ENCODE data around the gene CDADC1. TPM values are rescaled to one million over a fixed set of nuclear protein-coding genes. Genes with fewer than 3 reads are reported as not detected.

The CDADC1 gene
- total RNA-seq, 2 experiments from 2014 or later, result 9.6 to 10.5 TPM

- CTCF ChIA-PET, result interaction anchor here (0.7 to 1.5 kb wide), 7 partner anchors 18 to 331 kb away, joined by 3 to 6 read pairs (median 4); no protein-coding TSS in a partner anchor
- Mint-ChIP-seq H3K4me1 (peaks cover 17% of the 10 kb centered on the region), H3K27me3 (no peaks in the 10 kb centered on the region), H3K27ac (peak overlapping the region; percentile 86), H3K4me3 (peak overlapping the region; percentile 43), H3K36me3 (ENCODE audit: low read depth) (no peaks in the 10 kb centered on the region), H3K9me3 (no peaks in the 10 kb centered on the region)
- peak; percentile 82 for DNase-seq
- POLR2A ChIA-PET, result no interaction called here
Measured at GRCh38 chr13:49300739-49301589, 53.2 kb downstream of the CDADC1 start.

- H3K27ac Mint-ChIP-seq, result peak overlapping the region; percentile 26
- H3K4me1 Mint-ChIP-seq, result peaks cover 17% of the 10 kb centered on the region
- H3K36me3 Mint-ChIP-seq (ENCODE audit: low read depth), result no peaks in the 10 kb centered on the region
- POLR2A ChIA-PET, result no interaction called here
- CTCF ChIA-PET, result interaction anchor here (0.8 kb wide), 1 partner anchor 11 kb away, joined by 5 read pairs; no protein-coding TSS in a partner anchor
- H3K4me3 Mint-ChIP-seq, result no peak overlapping the region
- H3K27me3 Mint-ChIP-seq, result no peaks in the 10 kb centered on the region
- H3K9me3 Mint-ChIP-seq, result no peaks in the 10 kb centered on the region
- DNase-seq, result no peak
Measured at GRCh38 chr13:49302222-49302621, 54.5 kb downstream of the CDADC1 start.

GRCh38 chr13:49302817-49303216 lies 55.1 kb downstream of the CDADC1 start:
- H3K9me3 Mint-ChIP-seq, result no peaks in the 10 kb centered on the region
- no peaks in the 10 kb centered on the region for H3K27me3 Mint-ChIP-seq
- H3K4me1 Mint-ChIP-seq, result peaks cover 17% of the 10 kb centered on the region
- no peak overlapping the region for H3K4me3 Mint-ChIP-seq
- H3K36me3 Mint-ChIP-seq (ENCODE audit: low read depth), result no peaks in the 10 kb centered on the region
- no peak for DNase-seq
- peak overlapping the region; percentile 50 for H3K27ac Mint-ChIP-seq
- ChIA-PET CTCF (interaction anchor here (0.8 kb wide), 1 partner anchor 10 kb away, joined by 5 read pairs; no protein-coding TSS in a partner anchor), POLR2A (no interaction called here)

- H3K36me3 Mint-ChIP-seq (ENCODE audit: low read depth), result no peaks in the 10 kb centered on the region
- no peaks in the 10 kb centered on the region for H3K9me3 Mint-ChIP-seq
- no peaks in the 10 kb centered on the region for H3K27me3 Mint-ChIP-seq
- H3K27ac Mint-ChIP-seq, result no peak overlapping the region
- ChIA-PET CTCF (no interaction called here), POLR2A (no interaction called here)
- peaks cover 14% of the 10 kb centered on the region for H3K4me1 Mint-ChIP-seq
- no peak for DNase-seq
- no peak overlapping the region for H3K4me3 Mint-ChIP-seq
Measured at GRCh38 chr13:49303533-49304252, 56.0 kb downstream of the CDADC1 start.

GRCh38 chr13:49304356-49304755 lies 56.6 kb downstream of the CDADC1 start:
- peaks cover 14% of the 10 kb centered on the region for H3K4me1 Mint-ChIP-seq
- no peaks in the 10 kb centered on the region for H3K36me3 Mint-ChIP-seq (ENCODE audit: low read depth)
- H3K4me3 Mint-ChIP-seq, result no peak overlapping the region
- H3K9me3 Mint-ChIP-seq, result no peaks in the 10 kb centered on the region
- H3K27ac Mint-ChIP-seq, result no peak overlapping the region
- DNase-seq, result no peak
- ChIA-PET POLR2A (no interaction called here), CTCF (interaction anchor here (1.3 kb wide), 1 partner anchor 8 kb away, joined by 3 read pairs; no protein-coding TSS in a partner anchor)
- no peaks in the 10 kb centered on the region for H3K27me3 Mint-ChIP-seq

GRCh38 chr13:49304763-49305700 lies 57.3 kb downstream of the CDADC1 start:
- Mint-ChIP-seq H3K4me3 (no peak overlapping the region), H3K27me3 (no peaks in the 10 kb centered on the region), H3K4me1 (peaks cover 14% of the 10 kb centered on the region), H3K27ac (no peak overlapping the region), H3K9me3 (no peaks in the 10 kb centered on the region), H3K36me3 (ENCODE audit: low read depth) (no peaks in the 10 kb centered on the region)
- ChIA-PET CTCF (interaction anchor here (1.3 to 1.4 kb wide), 2 partner anchors 9 to 44 kb away, joined by 3 to 5 read pairs; no protein-coding TSS in a partner anchor), POLR2A (no interaction called here)
- no peak for DNase-seq

- Mint-ChIP-seq H3K4me1 (peaks cover 14% of the 10 kb centered on the region), H3K36me3 (ENCODE audit: low read depth) (no peaks in the 10 kb centered on the region), H3K9me3 (no peaks in the 10 kb centered on the region), H3K4me3 (no peak overlapping the region), H3K27ac (no peak overlapping the region), H3K27me3 (no peaks in the 10 kb centered on the region)
- ChIA-PET CTCF (interaction anchor here (1.3 to 2.3 kb wide), 3 partner anchors 9 to 43 kb away, joined by 3 to 7 read pairs (median 5); no protein-coding TSS in a partner anchor), POLR2A (interaction anchor here (0.6 kb wide), 1 partner anchor 63 kb away, joined by 3 read pairs; no protein-coding TSS in a partner anchor)
- DNase-seq, result no peak
Measured at GRCh38 chr13:49305792-49306425, 58.2 kb downstream of the CDADC1 start.

GRCh38 chr13:49307365-49307764 lies 59.6 kb downstream of the CDADC1 start:
- Mint-ChIP-seq H3K36me3 (ENCODE audit: low read depth) (no peaks in the 10 kb centered on the region), H3K4me1 (peaks cover 2% of the 10 kb centered on the region), H3K4me3 (no peak overlapping the region), H3K27me3 (no peaks in the 10 kb centered on the region), H3K9me3 (no peaks in the 10 kb centered on the region), H3K27ac (no peak overlapping the region)
- no peak for DNase-seq
- ChIA-PET CTCF (interaction anchor here (1.4 to 2.3 kb wide), 2 partner anchors 12 to 306 kb away, joined by 3 to 7 read pairs; no protein-coding TSS in a partner anchor), POLR2A (no interaction called here)

GRCh38 chr13:49308097-49308875 lies 60.6 kb downstream of the CDADC1 start:
- POLR2A ChIA-PET, result interaction anchor here (0.7 kb wide), 1 partner anchor 248 kb away, joined by 3 read pairs; no protein-coding TSS in a partner anchor
- no peaks in the 10 kb centered on the region for H3K27me3 Mint-ChIP-seq
- H3K9me3 Mint-ChIP-seq, result no peaks in the 10 kb centered on the region
- CTCF ChIA-PET, result interaction anchor here (1.4 to 2.3 kb wide), 2 partner anchors 13 to 305 kb away, joined by 3 to 7 read pairs; no protein-coding TSS in a partner anchor
- no peaks in the 10 kb centered on the region for H3K36me3 Mint-ChIP-seq (ENCODE audit: low read depth)
- H3K4me3 Mint-ChIP-seq, result no peak overlapping the region
- H3K4me1 Mint-ChIP-seq, result peaks cover under 1% of the 10 kb centered on the region
- DNase-seq, result no peak
- H3K27ac Mint-ChIP-seq, result no peak overlapping the region

- no peaks in the 10 kb centered on the region for H3K36me3 Mint-ChIP-seq (ENCODE audit: low read depth)
- no peaks in the 10 kb centered on the region for H3K4me1 Mint-ChIP-seq
- DNase-seq, result no peak
- H3K27me3 Mint-ChIP-seq, result no peaks in the 10 kb centered on the region
- CTCF ChIA-PET, result interaction anchor here (1.4 kb wide), 1 partner anchor 304 kb away, joined by 3 read pairs; no protein-coding TSS in a partner anchor
- POLR2A ChIA-PET, result interaction anchor here (0.7 kb wide), 1 partner anchor 248 kb away, joined by 3 read pairs; no protein-coding TSS in a partner anchor
- no peaks in the 10 kb centered on the region for H3K9me3 Mint-ChIP-seq
- H3K4me3 Mint-ChIP-seq, result no peak overlapping the region
- H3K27ac Mint-ChIP-seq, result no peak overlapping the region
Measured at GRCh38 chr13:49308921-49309408, 61.2 kb downstream of the CDADC1 start.

GRCh38 chr13:49310251-49310650 lies 62.5 kb downstream of the CDADC1 start:
- Mint-ChIP-seq H3K36me3 (ENCODE audit: low read depth) (no peaks in the 10 kb centered on the region), H3K9me3 (no peaks in the 10 kb centered on the region), H3K4me1 (no peaks in the 10 kb centered on the region), H3K4me3 (no peak overlapping the region), H3K27ac (no peak overlapping the region), H3K27me3 (no peaks in the 10 kb centered on the region)
- no peak for DNase-seq
- CTCF ChIA-PET, result no interaction called here
- POLR2A ChIA-PET, result no interaction called here

Measured in activated CD4-positive, alpha-beta T cell treated with anti-CD3 and anti-CD28 coated beads, Interleukin-2, amount 10 ng/mL, durations not matched to agents 7 days and 5 days (primary cell).